ENCODE results near the gene DYNC1I1. TPM values are rescaled to one million over a fixed set of nuclear protein-coding genes. Genes with fewer than 3 reads are reported as not detected.

Gene DYNC1I1
- total RNA-seq, 3 donors from 2014 or later (not counting 1 experiment from before 2014, with no cell fraction given): not detected

DNA sequence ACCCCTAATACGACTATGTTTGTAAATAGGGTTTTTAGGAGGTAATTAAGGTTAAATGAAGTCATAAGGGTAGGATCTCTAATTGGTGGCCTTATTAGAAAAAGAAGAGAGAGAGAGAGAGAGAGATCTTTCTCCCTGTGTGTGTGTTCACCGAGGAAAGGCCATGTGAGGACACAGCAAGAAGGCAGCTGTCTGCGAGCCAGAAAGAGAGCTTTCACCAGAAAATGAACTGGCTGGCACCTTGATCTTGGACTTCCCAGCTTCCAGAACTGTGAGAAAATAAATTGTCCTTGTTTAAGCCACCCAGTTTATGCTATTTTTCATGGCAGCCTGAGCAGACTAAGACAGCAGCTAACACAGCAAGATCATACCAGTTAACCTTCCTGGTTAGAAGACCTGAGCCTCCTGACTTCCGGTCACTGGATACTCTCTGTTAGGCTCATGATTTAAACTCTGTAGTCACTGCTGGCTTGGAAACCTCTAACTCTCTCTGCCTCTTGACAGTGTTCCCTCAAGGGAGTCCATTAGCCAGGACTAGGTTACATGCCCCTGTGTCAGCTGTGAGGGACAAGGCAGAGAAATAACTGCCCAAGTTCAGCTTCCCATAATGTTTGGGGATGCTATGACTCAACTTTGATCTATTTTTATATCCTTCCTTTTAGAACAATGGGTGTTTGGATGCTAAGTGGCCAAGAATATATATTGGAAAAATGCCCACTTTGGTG, 102.3 kb downstream of the DYNC1I1 start:
- DNase-seq (no peak), ATAC-seq (no peak)
- H3K27ac Mint-ChIP-seq: no peak overlapping the region
- H3K36me3 Mint-ChIP-seq: no peaks in the 10 kb centered on the region
- H3K9me3 ChIP-seq (ENCODE audit: control insufficient read depth, insufficient read depth, low read length): no peaks in the 10 kb centered on the region
- no peaks in the 10 kb centered on the region for H3K4me1 ChIP-seq (ENCODE audit: control insufficient read depth, insufficient read depth, low read length)
- 85% methylated on average over 3 of the region's 4 CpGs for WGBS (ENCODE audit: insufficient coverage)
- no peak overlapping the region for H3K4me3 ChIP-seq (ENCODE audit: low read length)
- no peaks in the 10 kb centered on the region for H3K4me1 Mint-ChIP-seq
- H3K4me3 Mint-ChIP-seq: no peak overlapping the region
- no peaks in the 10 kb centered on the region for H3K27me3 ChIP-seq (ENCODE audit: control insufficient read depth, insufficient read depth, low read length)
- no peak overlapping the region for H3K27ac ChIP-seq (ENCODE audit: low read length)
- intact Hi-C loops (cut with micrococcal nuclease): loop anchor here (10.0 kb wide), 1 partner anchor 360 kb away; no protein-coding TSS in a partner anchor
- H3K27me3 Mint-ChIP-seq (ENCODE audit: low read depth in 2 of 2): peaks cover 5 to 30% of the 10 kb centered on the region in 2 donors
- TF ChIP-seq, protein P1, sequence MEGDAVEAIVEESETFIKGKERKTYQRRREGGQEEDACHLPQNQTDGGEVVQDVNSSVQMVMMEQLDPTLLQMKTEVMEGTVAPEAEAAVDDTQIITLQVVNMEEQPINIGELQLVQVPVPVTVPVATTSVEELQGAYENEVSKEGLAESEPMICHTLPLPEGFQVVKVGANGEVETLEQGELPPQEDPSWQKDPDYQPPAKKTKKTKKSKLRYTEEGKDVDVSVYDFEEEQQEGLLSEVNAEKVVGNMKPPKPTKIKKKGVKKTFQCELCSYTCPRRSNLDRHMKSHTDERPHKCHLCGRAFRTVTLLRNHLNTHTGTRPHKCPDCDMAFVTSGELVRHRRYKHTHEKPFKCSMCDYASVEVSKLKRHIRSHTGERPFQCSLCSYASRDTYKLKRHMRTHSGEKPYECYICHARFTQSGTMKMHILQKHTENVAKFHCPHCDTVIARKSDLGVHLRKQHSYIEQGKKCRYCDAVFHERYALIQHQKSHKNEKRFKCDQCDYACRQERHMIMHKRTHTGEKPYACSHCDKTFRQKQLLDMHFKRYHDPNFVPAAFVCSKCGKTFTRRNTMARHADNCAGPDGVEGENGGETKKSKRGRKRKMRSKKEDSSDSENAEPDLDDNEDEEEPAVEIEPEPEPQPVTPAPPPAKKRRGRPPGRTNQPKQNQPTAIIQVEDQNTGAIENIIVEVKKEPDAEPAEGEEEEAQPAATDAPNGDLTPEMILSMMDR (IDR thresholded peaks at IDR 0.05): no peak
- H3K9me3 Mint-ChIP-seq: peaks cover 2% of the 10 kb centered on the region in 2 donors
- H3K36me3 ChIP-seq (ENCODE audit: control insufficient read depth, insufficient read depth, low read length): no peaks in the 10 kb centered on the region

DNA sequence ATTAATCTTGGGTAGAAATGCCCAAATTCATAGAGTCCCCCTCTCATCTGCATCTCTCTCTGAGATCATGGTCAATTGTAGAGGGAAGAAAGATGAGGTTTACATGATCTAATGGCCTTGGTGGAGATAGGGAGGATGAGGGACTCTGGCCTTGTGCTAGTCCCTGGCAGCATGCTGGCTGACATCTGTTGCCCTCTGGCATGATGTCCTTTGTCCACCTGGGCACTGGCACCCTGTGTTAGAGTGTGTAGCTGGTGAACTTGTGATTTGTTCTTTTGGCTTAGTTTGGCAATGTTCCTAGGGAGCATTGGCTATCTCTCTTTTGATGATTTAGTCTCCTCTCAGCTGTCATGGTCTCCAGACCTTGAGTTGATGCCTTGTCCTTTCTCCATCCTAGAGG, 103.2 kb downstream of the DYNC1I1 start:
- peaks cover 5 to 30% of the 10 kb centered on the region in 2 donors for H3K27me3 Mint-ChIP-seq (ENCODE audit: low read depth in 2 of 2)
- H3K4me1 Mint-ChIP-seq: no peaks in the 10 kb centered on the region
- H3K9me3 ChIP-seq (ENCODE audit: control insufficient read depth, insufficient read depth, low read length): no peaks in the 10 kb centered on the region
- no peaks in the 10 kb centered on the region for H3K36me3 ChIP-seq (ENCODE audit: control insufficient read depth, insufficient read depth, low read length)
- H3K36me3 Mint-ChIP-seq: no peaks in the 10 kb centered on the region
- H3K27ac ChIP-seq (ENCODE audit: low read length): no peak overlapping the region
- TF ChIP-seq, protein P1 (IDR thresholded peaks at IDR 0.05): no peak
- intact Hi-C loops (cut with micrococcal nuclease): loop anchor here (10.0 kb wide), 1 partner anchor 361 kb away; no protein-coding TSS in a partner anchor
- no peak overlapping the region for H3K4me3 ChIP-seq (ENCODE audit: low read length)
- H3K9me3 Mint-ChIP-seq: peaks cover 2% of the 10 kb centered on the region in 2 donors
- H3K4me3 Mint-ChIP-seq: no peak overlapping the region
- ATAC-seq: no peak
- no peaks in the 10 kb centered on the region for H3K4me1 ChIP-seq (ENCODE audit: control insufficient read depth, insufficient read depth, low read length)
- no peak overlapping the region for H3K27ac Mint-ChIP-seq
- no peaks in the 10 kb centered on the region for H3K27me3 ChIP-seq (ENCODE audit: control insufficient read depth, insufficient read depth, low read length)
- DNase-seq: no peak

DNA sequence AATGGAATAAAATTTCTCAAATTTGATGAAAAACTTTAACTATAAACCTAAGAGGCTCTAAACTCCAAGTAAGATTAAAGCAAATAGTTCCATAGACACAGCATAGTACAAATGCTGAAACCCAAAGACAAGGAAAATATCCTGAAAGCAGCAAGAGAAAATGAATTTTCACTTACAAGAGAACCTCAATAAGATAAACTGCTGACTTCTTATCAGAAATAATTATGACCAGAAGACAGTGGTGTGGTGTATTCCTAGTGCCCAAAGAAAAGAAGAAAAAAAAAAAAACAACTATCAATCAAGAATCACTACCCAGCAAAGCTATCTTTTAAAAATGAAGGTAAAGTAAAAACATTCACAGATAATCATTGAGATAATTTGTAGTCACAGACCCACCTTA, 106.3 kb downstream of the DYNC1I1 start:
- H3K36me3 Mint-ChIP-seq: no peaks in the 10 kb centered on the region
- H3K36me3 ChIP-seq (ENCODE audit: control insufficient read depth, insufficient read depth, low read length): no peaks in the 10 kb centered on the region
- peaks cover 2% of the 10 kb centered on the region in 2 donors for H3K9me3 Mint-ChIP-seq
- TF ChIP-seq, protein P1 (IDR thresholded peaks at IDR 0.05): no peak
- H3K4me3 Mint-ChIP-seq: no peak overlapping the region
- no peaks in the 10 kb centered on the region for H3K4me1 Mint-ChIP-seq
- H3K9me3 ChIP-seq (ENCODE audit: control insufficient read depth, insufficient read depth, low read length): no peaks in the 10 kb centered on the region
- H3K27ac ChIP-seq (ENCODE audit: low read length): no peak overlapping the region
- DNase-seq (no peak), ATAC-seq (no peak)
- no peak overlapping the region for H3K27ac Mint-ChIP-seq
- no peaks in the 10 kb centered on the region for H3K27me3 ChIP-seq (ENCODE audit: control insufficient read depth, insufficient read depth, low read length)
- peaks cover 3 to 23% of the 10 kb centered on the region in 2 donors for H3K27me3 Mint-ChIP-seq (ENCODE audit: low read depth in 2 of 2)
- H3K4me3 ChIP-seq (ENCODE audit: low read length): no peak overlapping the region
- H3K4me1 ChIP-seq (ENCODE audit: control insufficient read depth, insufficient read depth, low read length): no peaks in the 10 kb centered on the region
- intact Hi-C loops (cut with micrococcal nuclease): loop anchor here (10.0 kb wide), 1 partner anchor 364 kb away; no protein-coding TSS in a partner anchor

DNA sequence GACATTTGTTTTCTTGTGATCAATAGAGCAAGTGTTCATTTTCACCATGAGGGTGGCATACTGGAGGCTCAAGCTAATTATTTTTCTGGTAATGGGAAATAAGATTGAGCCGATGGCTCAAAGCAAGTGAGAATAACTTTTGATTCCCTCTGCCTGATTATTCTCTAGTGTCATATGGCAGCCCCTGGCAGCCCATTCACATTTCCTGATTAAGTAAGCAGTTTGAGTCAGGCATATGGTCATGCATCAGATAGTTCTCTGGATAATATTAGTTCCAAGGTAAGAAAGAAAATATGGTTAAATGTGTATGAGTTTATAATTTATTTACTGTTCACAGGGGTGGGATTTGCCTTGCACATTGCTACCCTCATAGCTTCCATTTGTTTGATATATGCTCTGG, 109.2 kb downstream of the DYNC1I1 start:
- Histone ChIP-seq H3K36me3 (ENCODE audit: control insufficient read depth, insufficient read depth, low read length) (no peaks in the 10 kb centered on the region), H3K27me3 (ENCODE audit: control insufficient read depth, insufficient read depth, low read length) (no peaks in the 10 kb centered on the region), H3K27ac (ENCODE audit: low read length) (no peak overlapping the region), H3K4me1 (ENCODE audit: control insufficient read depth, insufficient read depth, low read length) (no peaks in the 10 kb centered on the region), H3K4me3 (ENCODE audit: low read length) (no peak overlapping the region), H3K9me3 (ENCODE audit: control insufficient read depth, insufficient read depth, low read length) (no peaks in the 10 kb centered on the region)
- Mint-ChIP-seq H3K27ac (no peak overlapping the region), H3K9me3 (peaks cover 2% of the 10 kb centered on the region in 2 donors), H3K4me1 (no peaks in the 10 kb centered on the region), H3K27me3 (ENCODE audit: low read depth in 2 of 2) (peaks cover 3 to 12% of the 10 kb centered on the region in 2 donors), H3K4me3 (no peak overlapping the region), H3K36me3 (no peaks in the 10 kb centered on the region)
- intact Hi-C loops (cut with micrococcal nuclease): no loop called here
- ATAC-seq (no peak), DNase-seq (no peak)
- TF ChIP-seq, protein P1 (IDR thresholded peaks at IDR 0.05): no peak
- WGBS (ENCODE audit: insufficient coverage): 100% methylated on average over 1 of the region's 1 CpG

All from natural killer cell (primary cell).